HepG2 (cell line): ENCODE results near the gene RRP8. TPM values are rescaled to one million over a fixed set of nuclear protein-coding genes. Genes with fewer than 3 reads are reported as not detected.

ENCODE experiments used
- ARNT2 ChIP-seq: sonication (generic); formaldehyde crosslinking; IDR thresholded peaks from 2 replicates; pipeline ENCODE4 v1.8.0; 2022; ENCODE audit warnings: mild to moderate bottlenecking, low read depth, missing genetic modification reagents, moderate library complexity
- EED ChIP-seq: sonication (generic); formaldehyde crosslinking; IDR thresholded peaks from 2 replicates; pipeline ENCODE4 v1.5.0; 2020; ENCODE audit warnings: mild to moderate bottlenecking, missing genetic modification reagents
- GATA4 ChIP-seq: sonication (generic); IDR thresholded peaks from 2 replicates; pipeline ENCODE4 v1.6.1; 2016; ENCODE audit warnings: antibody characterized with exemption, low read depth, borderline replicate concordance
- HNF4A ChIP-seq: sonication (generic); formaldehyde crosslinking; IDR thresholded peaks from 2 replicates; pipeline ENCODE4 v1.4.0; 2020; ENCODE audit warnings: missing genetic modification reagents
- JARID2 ChIP-seq: sonication (generic); formaldehyde crosslinking; IDR thresholded peaks from 2 replicates; pipeline ENCODE4 v1.8.1; 2023; ENCODE audit warnings: missing genetic modification reagents, inconsistent platforms; ENCODE audit not compliant: insufficient replicate concordance
- KDM3A ChIP-seq: IDR thresholded peaks from 2 replicates; pipeline ENCODE4 v1.6.1; 2018; ENCODE audit warnings: low read depth, missing compliant biosample characterization
- NBN ChIP-seq: fragments of 450-650 bp; conservative IDR thresholded peaks from 2 replicates; pipeline ENCODE4 v1.6.1; 2017
- NRL ChIP-seq: sonication (generic); formaldehyde crosslinking; IDR thresholded peaks from 2 replicates; pipeline ENCODE4 v1.5.0; 2020; ENCODE audit warnings: missing genetic modification reagents, mild to moderate bottlenecking, moderate library complexity, borderline replicate concordance
- THAP11 ChIP-seq: IDR thresholded peaks from 2 replicates; pipeline ENCODE4 v1.6.1; 2016; ENCODE audit warnings: missing biosample characterization, missing genetic modification reagents
- ZNF274 ChIP-seq: sonication (generic); formaldehyde crosslinking; IDR thresholded peaks from 2 replicates; pipeline ENCODE4 v1.5.1; 2020; ENCODE audit warnings: mild to moderate bottlenecking, missing genetic modification reagents
- ZNF383 ChIP-seq: sonication (generic); formaldehyde crosslinking; IDR thresholded peaks from 2 replicates; pipeline ENCODE4 v1.4.0; 2020; ENCODE audit warnings: missing genetic modification reagents, mild to moderate bottlenecking, borderline replicate concordance
- ZNF780A ChIP-seq: sonication (generic); formaldehyde crosslinking; IDR thresholded peaks from 2 replicates; pipeline ENCODE4 v1.8.0; 2022; ENCODE audit warnings: mild to moderate bottlenecking, missing genetic modification reagents, moderate library complexity
- ZNF879 ChIP-seq: sonication (generic); formaldehyde crosslinking; IDR thresholded peaks from 2 replicates; pipeline ENCODE4 v1.8.1; 2023; ENCODE audit warnings: missing genetic modification reagents
- polyA plus RNA-seq, 8 experiments: library from polyadenylated mRNA; depleted of rRNA in 3 of 8; stranded (reverse) in 7 of 8; unstranded in 1 of 8; fragments of >200 nt; fragmentation: Illumina TruSeq in 4 of 8; extraction: Trizol in 4 of 8; gene quantifications; 2 replicates each; pipeline versions ENCODE4 v1.2.1 to v1.2.3, GENCODE V29; 2011 to 2016; ENCODE audit warnings: low read depth in 4 of 8, missing spikeins in 1 of 8, mixed read lengths in 1 of 8; ENCODE audit not compliant: insufficient read depth in 1 of 8
- total RNA-seq, 5 experiments: library from RNA; depleted of rRNA; stranded (reverse); fragments of >200 nt; fragmentation: Illumina TruSeq; extraction: Trizol; gene quantifications; 2 replicates each; pipeline ENCODE4 v1.2.3, GENCODE V29; 2016; ENCODE audit warnings: low read depth in 1 of 5
- TF ChIP-seq, protein P1 (sequence below): sonication (generic); formaldehyde crosslinking; IDR thresholded peaks from one replicate; pipeline ENCODE4 v1.5.1; 2020; ENCODE audit warnings: mild to moderate bottlenecking, missing genetic modification reagents; ENCODE audit errors: not compliant biosample characterization
- TF ChIP-seq, protein P2 (sequence below): sonication (generic); formaldehyde crosslinking; IDR thresholded peaks from 2 replicates; pipeline ENCODE4; 2020; ENCODE audit warnings: missing genetic modification reagents, mild to moderate bottlenecking, borderline replicate concordance
- TF ChIP-seq, protein P3 (sequence below): sonication (generic); formaldehyde crosslinking; IDR thresholded peaks from 2 replicates; pipeline ENCODE4 v1.8.0; 2022; ENCODE audit warnings: missing genetic modification reagents, mild to moderate bottlenecking, borderline replicate concordance

The RRP8 gene
- total and polyA plus RNA-seq, 2 of the 13 experiments (the other 11 are each of a cell fraction or from before 2014, with no cell fraction given), result 7.2 to 21.6 TPM

DNA sequence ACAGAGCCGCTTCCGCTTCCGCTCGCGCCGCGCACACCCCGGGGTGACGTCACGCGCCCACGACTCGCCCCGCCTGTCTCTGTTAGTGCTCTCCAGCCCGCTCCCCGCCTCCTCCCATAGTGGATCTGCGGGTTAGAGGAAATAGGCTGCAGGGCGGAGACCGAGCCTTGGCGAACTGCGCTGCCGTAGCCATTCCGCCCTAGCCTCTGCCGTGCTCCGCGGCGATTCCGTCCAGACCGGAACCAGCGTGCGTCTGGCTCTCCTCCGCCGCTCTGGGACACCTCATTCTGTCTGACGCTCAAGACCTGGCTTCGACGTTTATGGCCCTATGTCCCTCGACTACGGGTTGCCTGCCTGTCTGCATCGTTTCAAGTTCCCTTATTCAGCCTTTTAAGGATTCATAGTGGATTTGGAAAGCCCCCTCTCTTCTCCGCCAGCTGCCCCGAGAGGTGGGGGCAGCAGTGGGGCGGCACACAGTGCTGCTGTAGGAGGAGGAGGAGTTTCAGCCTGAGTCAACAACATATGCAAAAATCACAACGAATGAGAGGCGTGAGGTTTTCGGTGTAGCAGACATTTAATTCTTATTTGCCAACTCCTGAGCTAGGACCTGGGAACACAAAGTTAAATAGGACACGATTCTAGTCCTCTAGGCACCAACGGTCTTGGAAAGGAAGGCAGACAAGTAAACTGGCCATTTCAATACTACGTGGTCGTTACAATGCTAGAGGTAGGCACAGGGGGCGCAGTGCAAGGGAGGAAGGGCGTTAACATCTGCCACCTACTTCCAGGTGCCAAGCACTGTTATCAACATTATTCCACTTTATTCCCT is 9.0 kb upstream of the RRP8 start, which contains the start of gene TAF10 (continued):
- TF ChIP-seq, protein P1, sequence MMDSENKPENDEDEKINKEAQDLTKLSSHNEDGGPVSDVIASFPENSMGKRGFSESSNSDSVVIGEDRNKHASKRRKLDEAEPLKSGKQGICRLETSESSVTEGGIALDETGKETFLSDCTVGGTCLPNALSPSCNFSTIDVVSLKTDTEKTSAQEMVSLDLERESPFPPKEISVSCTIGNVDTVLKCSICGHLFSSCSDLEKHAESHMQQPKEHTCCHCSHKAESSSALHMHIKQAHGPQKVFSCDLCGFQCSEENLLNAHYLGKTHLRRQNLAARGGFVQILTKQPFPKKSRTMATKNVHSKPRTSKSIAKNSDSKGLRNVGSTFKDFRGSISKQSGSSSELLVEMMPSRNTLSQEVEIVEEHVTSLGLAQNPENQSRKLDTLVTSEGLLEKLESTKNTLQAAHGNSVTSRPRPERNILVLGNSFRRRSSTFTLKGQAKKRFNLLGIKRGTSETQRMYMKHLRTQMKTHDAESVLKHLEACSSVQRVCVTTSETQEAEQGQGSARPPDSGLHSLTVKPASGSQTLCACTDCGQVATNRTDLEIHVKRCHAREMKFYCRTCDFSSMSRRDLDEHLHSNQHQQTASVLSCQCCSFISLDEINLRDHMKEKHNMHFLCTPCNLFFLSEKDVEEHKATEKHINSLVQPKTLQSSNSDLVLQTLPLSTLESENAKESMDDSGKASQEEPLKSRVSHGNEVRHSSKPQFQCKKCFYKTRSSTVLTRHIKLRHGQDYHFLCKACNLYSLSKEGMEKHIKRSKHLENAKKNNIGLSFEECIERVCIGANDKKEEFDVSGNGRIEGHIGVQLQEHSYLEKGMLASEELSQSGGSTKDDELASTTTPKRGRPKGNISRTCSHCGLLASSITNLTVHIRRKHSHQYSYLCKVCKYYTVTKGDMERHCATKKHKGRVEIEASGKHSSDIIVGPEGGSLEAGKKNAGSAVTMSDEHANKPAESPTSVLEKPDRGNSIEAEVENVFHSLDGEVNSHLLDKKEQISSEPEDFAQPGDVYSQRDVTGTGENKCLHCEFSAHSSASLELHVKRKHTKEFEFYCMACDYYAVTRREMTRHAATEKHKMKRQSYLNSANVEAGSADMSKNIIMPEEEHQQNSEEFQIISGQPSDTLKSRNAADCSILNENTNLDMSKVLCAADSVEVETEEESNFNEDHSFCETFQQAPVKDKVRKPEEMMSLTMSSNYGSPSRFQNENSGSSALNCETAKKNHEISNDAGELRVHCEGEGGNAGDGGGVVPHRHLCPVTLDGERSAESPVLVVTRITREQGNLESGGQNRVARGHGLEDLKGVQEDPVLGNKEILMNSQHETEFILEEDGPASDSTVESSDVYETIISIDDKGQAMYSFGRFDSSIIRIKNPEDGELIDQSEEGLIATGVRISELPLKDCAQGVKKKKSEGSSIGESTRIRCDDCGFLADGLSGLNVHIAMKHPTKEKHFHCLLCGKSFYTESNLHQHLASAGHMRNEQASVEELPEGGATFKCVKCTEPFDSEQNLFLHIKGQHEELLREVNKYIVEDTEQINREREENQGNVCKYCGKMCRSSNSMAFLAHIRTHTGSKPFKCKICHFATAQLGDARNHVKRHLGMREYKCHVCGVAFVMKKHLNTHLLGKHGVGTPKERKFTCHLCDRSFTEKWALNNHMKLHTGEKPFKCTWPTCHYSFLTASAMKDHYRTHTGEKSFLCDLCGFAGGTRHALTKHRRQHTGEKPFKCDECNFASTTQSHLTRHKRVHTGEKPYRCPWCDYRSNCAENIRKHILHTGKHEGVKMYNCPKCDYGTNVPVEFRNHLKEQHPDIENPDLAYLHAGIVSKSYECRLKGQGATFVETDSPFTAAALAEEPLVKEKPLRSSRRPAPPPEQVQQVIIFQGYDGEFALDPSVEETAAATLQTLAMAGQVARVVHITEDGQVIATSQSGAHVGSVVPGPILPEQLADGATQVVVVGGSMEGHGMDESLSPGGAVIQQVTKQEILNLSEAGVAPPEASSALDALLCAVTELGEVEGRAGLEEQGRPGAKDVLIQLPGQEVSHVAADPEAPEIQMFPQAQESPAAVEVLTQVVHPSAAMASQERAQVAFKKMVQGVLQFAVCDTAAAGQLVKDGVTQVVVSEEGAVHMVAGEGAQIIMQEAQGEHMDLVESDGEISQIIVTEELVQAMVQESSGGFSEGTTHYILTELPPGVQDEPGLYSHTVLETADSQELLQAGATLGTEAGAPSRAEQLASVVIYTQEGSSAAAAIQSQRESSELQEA (CRISPR knock-in tag), result peak; percentile 50
- no peak for TF ChIP-seq NBN
- TF ChIP-seq JARID2, result no peak
- no peak for TF ChIP-seq KDM3A
- no peak; the same call in none of the 2 replicates for TF ChIP-seq EED (CRISPR knock-in tag)
- peak; percentile 81 for TF ChIP-seq ZNF274
- peak; percentile 77 for TF ChIP-seq ARNT2
- no peak for TF ChIP-seq ZNF780A
- no peak for TF ChIP-seq ZNF383 (CRISPR knock-in tag)
- 0 out of 2 replicates have a peak, but pooled peaks have one; percentile 59 for TF ChIP-seq GATA4
- TF ChIP-seq, protein P2, sequence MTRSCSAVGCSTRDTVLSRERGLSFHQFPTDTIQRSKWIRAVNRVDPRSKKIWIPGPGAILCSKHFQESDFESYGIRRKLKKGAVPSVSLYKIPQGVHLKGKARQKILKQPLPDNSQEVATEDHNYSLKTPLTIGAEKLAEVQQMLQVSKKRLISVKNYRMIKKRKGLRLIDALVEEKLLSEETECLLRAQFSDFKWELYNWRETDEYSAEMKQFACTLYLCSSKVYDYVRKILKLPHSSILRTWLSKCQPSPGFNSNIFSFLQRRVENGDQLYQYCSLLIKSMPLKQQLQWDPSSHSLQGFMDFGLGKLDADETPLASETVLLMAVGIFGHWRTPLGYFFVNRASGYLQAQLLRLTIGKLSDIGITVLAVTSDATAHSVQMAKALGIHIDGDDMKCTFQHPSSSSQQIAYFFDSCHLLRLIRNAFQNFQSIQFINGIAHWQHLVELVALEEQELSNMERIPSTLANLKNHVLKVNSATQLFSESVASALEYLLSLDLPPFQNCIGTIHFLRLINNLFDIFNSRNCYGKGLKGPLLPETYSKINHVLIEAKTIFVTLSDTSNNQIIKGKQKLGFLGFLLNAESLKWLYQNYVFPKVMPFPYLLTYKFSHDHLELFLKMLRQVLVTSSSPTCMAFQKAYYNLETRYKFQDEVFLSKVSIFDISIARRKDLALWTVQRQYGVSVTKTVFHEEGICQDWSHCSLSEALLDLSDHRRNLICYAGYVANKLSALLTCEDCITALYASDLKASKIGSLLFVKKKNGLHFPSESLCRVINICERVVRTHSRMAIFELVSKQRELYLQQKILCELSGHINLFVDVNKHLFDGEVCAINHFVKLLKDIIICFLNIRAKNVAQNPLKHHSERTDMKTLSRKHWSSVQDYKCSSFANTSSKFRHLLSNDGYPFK (CRISPR knock-in tag), result peak; percentile 81
- no peak for TF ChIP-seq HNF4A (CRISPR knock-in tag)
- TF ChIP-seq THAP11, result peak; percentile 73
- peak; percentile 86 for TF ChIP-seq NRL (CRISPR knock-in tag)
- TF ChIP-seq, protein P3, sequence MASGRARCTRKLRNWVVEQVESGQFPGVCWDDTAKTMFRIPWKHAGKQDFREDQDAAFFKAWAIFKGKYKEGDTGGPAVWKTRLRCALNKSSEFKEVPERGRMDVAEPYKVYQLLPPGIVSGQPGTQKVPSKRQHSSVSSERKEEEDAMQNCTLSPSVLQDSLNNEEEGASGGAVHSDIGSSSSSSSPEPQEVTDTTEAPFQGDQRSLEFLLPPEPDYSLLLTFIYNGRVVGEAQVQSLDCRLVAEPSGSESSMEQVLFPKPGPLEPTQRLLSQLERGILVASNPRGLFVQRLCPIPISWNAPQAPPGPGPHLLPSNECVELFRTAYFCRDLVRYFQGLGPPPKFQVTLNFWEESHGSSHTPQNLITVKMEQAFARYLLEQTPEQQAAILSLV (CRISPR knock-in tag), result 0 out of 2 replicates have a peak, but pooled peaks have one; percentile 35
- TF ChIP-seq ZNF879, result 0 out of 2 replicates have a peak, but pooled peaks have one; percentile 52
